ENCODE results near the gene PDCD1. TPM values are rescaled to one million over a fixed set of nuclear protein-coding genes. Genes with fewer than 3 reads are reported as not detected.

Gene PDCD1
- total and polyA plus RNA-seq, 2 donors, result 12.7 to 16.0 TPM

- 71% methylated on average over 22 of the region's 22 CpGs for WGBS
- DNase-seq (ENCODE audit: low read depth in 6 of 9, low spot score in 9 of 9), result peak in 1 of 9 donors; percentile 37
- H3K9me3 ChIP-seq (ENCODE audit: control insufficient read depth in 2 of 2, insufficient read depth in 1 of 2, low read length in 1 of 2), result peaks cover 0 to 4% of the 10 kb centered on the region in 2 donors
Measured at GRCh38 chr2:241862775-241863535, 4.3 kb upstream of the PDCD1 start.

GRCh38 chr2:241862093-241862492 is 3.4 kb upstream of the PDCD1 start:
- peaks cover 0 to 19% of the 10 kb centered on the region in 2 donors for H3K27me3 ChIP-seq (ENCODE audit: control insufficient read depth in 2 of 2, insufficient read depth in 1 of 2, low read length in 1 of 2)
- 91% methylated on average over 8 of the region's 8 CpGs for WGBS
- H3K9me3 ChIP-seq (ENCODE audit: control insufficient read depth in 2 of 2, insufficient read depth in 1 of 2, low read length in 1 of 2), result peaks cover 0 to 4% of the 10 kb centered on the region in 2 donors
- DNase-seq (ENCODE audit: low read depth in 6 of 9, low spot score in 9 of 9), result no peak
- no peaks in the 10 kb centered on the region for H3K36me3 ChIP-seq (ENCODE audit: control insufficient read depth in 2 of 2, insufficient read depth in 2 of 2, low read length in 1 of 2)
- no peak overlapping the region for H3K4me3 ChIP-seq (ENCODE audit: low read length in 2 of 2)
- H3K27ac ChIP-seq (ENCODE audit: low read depth in 1 of 2, low read length in 1 of 2), result no peak overlapping the region
- H3K4me1 ChIP-seq (ENCODE audit: control insufficient read depth in 2 of 2, insufficient read depth in 2 of 2, low read length in 2 of 2), result peaks cover 67 to 90% of the 10 kb centered on the region in 2 donors

More at GRCh38 chr2:241862775-241863535, 4.3 kb upstream of the PDCD1 start:
- H3K27me3 ChIP-seq (ENCODE audit: control insufficient read depth in 2 of 2, insufficient read depth in 1 of 2, low read length in 1 of 2), result peaks cover 0 to 19% of the 10 kb centered on the region in 2 donors
- no peak overlapping the region for H3K4me3 ChIP-seq (ENCODE audit: low read length in 2 of 2)
- H3K4me1 ChIP-seq (ENCODE audit: control insufficient read depth in 2 of 2, insufficient read depth in 2 of 2, low read length in 2 of 2), result peaks cover 71 to 94% of the 10 kb centered on the region in 2 donors
- peak overlapping the region in 1 of 2 donors; percentile 55 for H3K27ac ChIP-seq (ENCODE audit: low read depth in 1 of 2, low read length in 1 of 2)
- no peaks in the 10 kb centered on the region for H3K36me3 ChIP-seq (ENCODE audit: control insufficient read depth in 2 of 2, insufficient read depth in 2 of 2, low read length in 1 of 2)

- Histone ChIP-seq H3K4me3 (ENCODE audit: low read length in 2 of 2) (no peak overlapping the region), H3K4me1 (ENCODE audit: control insufficient read depth in 2 of 2, insufficient read depth in 2 of 2, low read length in 2 of 2) (peaks cover 58 to 82% of the 10 kb centered on the region in 2 donors), H3K36me3 (ENCODE audit: control insufficient read depth in 2 of 2, insufficient read depth in 2 of 2, low read length in 1 of 2) (no peaks in the 10 kb centered on the region), H3K27me3 (ENCODE audit: control insufficient read depth in 2 of 2, insufficient read depth in 1 of 2, low read length in 1 of 2) (peaks cover 0 to 15% of the 10 kb centered on the region in 2 donors), H3K9me3 (ENCODE audit: control insufficient read depth in 2 of 2, insufficient read depth in 1 of 2, low read length in 1 of 2) (peaks cover 0 to 4% of the 10 kb centered on the region in 2 donors), H3K27ac (ENCODE audit: low read depth in 1 of 2, low read length in 1 of 2) (no peak overlapping the region)
- no peak for DNase-seq (ENCODE audit: low read depth in 6 of 9, low spot score in 9 of 9)
- WGBS, result 98% methylated on average over 1 of the region's 1 CpG
Measured at GRCh38 chr2:241861264-241861663, 2.6 kb upstream of the PDCD1 start.

- H3K27me3 ChIP-seq (ENCODE audit: control insufficient read depth in 2 of 2, insufficient read depth in 1 of 2, low read length in 1 of 2), result peaks cover 0 to 12% of the 10 kb centered on the region in 2 donors
- no peaks in the 10 kb centered on the region for H3K36me3 ChIP-seq (ENCODE audit: control insufficient read depth in 2 of 2, insufficient read depth in 2 of 2, low read length in 1 of 2)
- no peak for DNase-seq (ENCODE audit: low read depth in 6 of 9, low spot score in 9 of 9)
- 73% methylated on average over 10 of the region's 10 CpGs for WGBS
- peaks cover 52 to 74% of the 10 kb centered on the region in 2 donors for H3K4me1 ChIP-seq (ENCODE audit: control insufficient read depth in 2 of 2, insufficient read depth in 2 of 2, low read length in 2 of 2)
- H3K9me3 ChIP-seq (ENCODE audit: control insufficient read depth in 2 of 2, insufficient read depth in 1 of 2, low read length in 1 of 2), result peaks cover 0 to 4% of the 10 kb centered on the region in 2 donors
- peak overlapping the region; percentile 89 to 90 for H3K27ac ChIP-seq (ENCODE audit: low read depth in 1 of 2, low read length in 1 of 2)
- peak overlapping the region in 1 of 2 donors; percentile 30 for H3K4me3 ChIP-seq (ENCODE audit: low read length in 2 of 2)
Measured at GRCh38 chr2:241860184-241861078, 1.7 kb upstream of the PDCD1 start.

GRCh38 chr2:241859436-241860183 is 916 bp upstream of the PDCD1 start:
- WGBS, result 26% methylated on average over 30 of the region's 30 CpGs
- peak in 2 of 9 donors; percentile 58 to 78 for DNase-seq (ENCODE audit: low read depth in 6 of 9, low spot score in 9 of 9)
- peak overlapping the region; percentile 89 to 90 for H3K27ac ChIP-seq (ENCODE audit: low read depth in 1 of 2, low read length in 1 of 2)
- peaks cover 0 to 4% of the 10 kb centered on the region in 2 donors for H3K36me3 ChIP-seq (ENCODE audit: control insufficient read depth in 2 of 2, insufficient read depth in 2 of 2, low read length in 1 of 2)
- peak overlapping the region; percentile 48 to 50 for H3K4me3 ChIP-seq (ENCODE audit: low read length in 2 of 2)
- H3K27me3 ChIP-seq (ENCODE audit: control insufficient read depth in 2 of 2, insufficient read depth in 1 of 2, low read length in 1 of 2), result peaks cover 0 to 11% of the 10 kb centered on the region in 2 donors
- H3K9me3 ChIP-seq (ENCODE audit: control insufficient read depth in 2 of 2, insufficient read depth in 1 of 2, low read length in 1 of 2), result peaks cover 0 to 4% of the 10 kb centered on the region in 2 donors
- H3K4me1 ChIP-seq (ENCODE audit: control insufficient read depth in 2 of 2, insufficient read depth in 2 of 2, low read length in 2 of 2), result peaks cover 51 to 73% of the 10 kb centered on the region in 2 donors

GRCh38 chr2:241859017-241859435 is 332 bp upstream of the PDCD1 start:
- Histone ChIP-seq H3K4me3 (ENCODE audit: low read length in 2 of 2) (peak overlapping the region; percentile 48 to 50), H3K4me1 (ENCODE audit: control insufficient read depth in 2 of 2, insufficient read depth in 2 of 2, low read length in 2 of 2) (peaks cover 47 to 69% of the 10 kb centered on the region in 2 donors), H3K9me3 (ENCODE audit: control insufficient read depth in 2 of 2, insufficient read depth in 1 of 2, low read length in 1 of 2) (peaks cover 0 to 4% of the 10 kb centered on the region in 2 donors), H3K36me3 (ENCODE audit: control insufficient read depth in 2 of 2, insufficient read depth in 2 of 2, low read length in 1 of 2) (peaks cover 0 to 4% of the 10 kb centered on the region in 2 donors), H3K27ac (ENCODE audit: low read depth in 1 of 2, low read length in 1 of 2) (peak overlapping the region; percentile 89 to 90), H3K27me3 (ENCODE audit: control insufficient read depth in 2 of 2, insufficient read depth in 1 of 2, low read length in 1 of 2) (peaks cover 0 to 8% of the 10 kb centered on the region in 2 donors)
- WGBS, result 16% methylated on average over 9 of the region's 9 CpGs
- DNase-seq (ENCODE audit: low read depth in 6 of 9, low spot score in 9 of 9), result peak in 2 of 9 donors; percentile 41 to 69

- Histone ChIP-seq H3K27me3 (ENCODE audit: control insufficient read depth in 2 of 2, insufficient read depth in 1 of 2, low read length in 1 of 2) (no peaks in the 10 kb centered on the region), H3K4me1 (ENCODE audit: control insufficient read depth in 2 of 2, insufficient read depth in 2 of 2, low read length in 2 of 2) (peaks cover 35 to 55% of the 10 kb centered on the region in 2 donors), H3K36me3 (ENCODE audit: control insufficient read depth in 2 of 2, insufficient read depth in 2 of 2, low read length in 1 of 2) (peaks cover 2 to 4% of the 10 kb centered on the region in 2 donors), H3K27ac (ENCODE audit: low read depth in 1 of 2, low read length in 1 of 2) (no peak overlapping the region), H3K4me3 (ENCODE audit: low read length in 2 of 2) (peak overlapping the region; percentile 48 to 50), H3K9me3 (ENCODE audit: control insufficient read depth in 2 of 2, insufficient read depth in 1 of 2, low read length in 1 of 2) (no peaks in the 10 kb centered on the region)
- 96% methylated on average over 18 of the region's 18 CpGs for WGBS
- no peak for DNase-seq (ENCODE audit: low read depth in 6 of 9, low spot score in 9 of 9)
Measured at GRCh38 chr2:241857572-241858121, 1.0 kb downstream of the PDCD1 start.

GRCh38 chr2:241857041-241857541 is 1.6 kb downstream of the PDCD1 start:
- no peak overlapping the region for H3K27ac ChIP-seq (ENCODE audit: low read depth in 1 of 2, low read length in 1 of 2)
- 96% methylated on average over 28 of the region's 28 CpGs for WGBS
- H3K27me3 ChIP-seq (ENCODE audit: control insufficient read depth in 2 of 2, insufficient read depth in 1 of 2, low read length in 1 of 2), result no peaks in the 10 kb centered on the region
- peaks cover 4 to 7% of the 10 kb centered on the region in 2 donors for H3K36me3 ChIP-seq (ENCODE audit: control insufficient read depth in 2 of 2, insufficient read depth in 2 of 2, low read length in 1 of 2)
- peaks cover 32 to 50% of the 10 kb centered on the region in 2 donors for H3K4me1 ChIP-seq (ENCODE audit: control insufficient read depth in 2 of 2, insufficient read depth in 2 of 2, low read length in 2 of 2)
- H3K4me3 ChIP-seq (ENCODE audit: low read length in 2 of 2), result peak overlapping the region in 1 of 2 donors; percentile 3
- DNase-seq (ENCODE audit: low read depth in 6 of 9, low spot score in 9 of 9), result no peak
- no peaks in the 10 kb centered on the region for H3K9me3 ChIP-seq (ENCODE audit: control insufficient read depth in 2 of 2, insufficient read depth in 1 of 2, low read length in 1 of 2)

Data from thymus (tissue), 11 donors.